ENCODE results near the gene NPC2. TPM values are rescaled to one million over a fixed set of nuclear protein-coding genes. Genes with fewer than 3 reads are reported as not detected.

Gene NPC2
- total and polyA plus RNA-seq, 9 of the 15 experiments (the other 6 are each of a cell fraction or from before 2014, with no cell fraction given) = 16.6 to 74.1 (median 32.6) TPM

- TF ChIP-seq, protein P1, sequence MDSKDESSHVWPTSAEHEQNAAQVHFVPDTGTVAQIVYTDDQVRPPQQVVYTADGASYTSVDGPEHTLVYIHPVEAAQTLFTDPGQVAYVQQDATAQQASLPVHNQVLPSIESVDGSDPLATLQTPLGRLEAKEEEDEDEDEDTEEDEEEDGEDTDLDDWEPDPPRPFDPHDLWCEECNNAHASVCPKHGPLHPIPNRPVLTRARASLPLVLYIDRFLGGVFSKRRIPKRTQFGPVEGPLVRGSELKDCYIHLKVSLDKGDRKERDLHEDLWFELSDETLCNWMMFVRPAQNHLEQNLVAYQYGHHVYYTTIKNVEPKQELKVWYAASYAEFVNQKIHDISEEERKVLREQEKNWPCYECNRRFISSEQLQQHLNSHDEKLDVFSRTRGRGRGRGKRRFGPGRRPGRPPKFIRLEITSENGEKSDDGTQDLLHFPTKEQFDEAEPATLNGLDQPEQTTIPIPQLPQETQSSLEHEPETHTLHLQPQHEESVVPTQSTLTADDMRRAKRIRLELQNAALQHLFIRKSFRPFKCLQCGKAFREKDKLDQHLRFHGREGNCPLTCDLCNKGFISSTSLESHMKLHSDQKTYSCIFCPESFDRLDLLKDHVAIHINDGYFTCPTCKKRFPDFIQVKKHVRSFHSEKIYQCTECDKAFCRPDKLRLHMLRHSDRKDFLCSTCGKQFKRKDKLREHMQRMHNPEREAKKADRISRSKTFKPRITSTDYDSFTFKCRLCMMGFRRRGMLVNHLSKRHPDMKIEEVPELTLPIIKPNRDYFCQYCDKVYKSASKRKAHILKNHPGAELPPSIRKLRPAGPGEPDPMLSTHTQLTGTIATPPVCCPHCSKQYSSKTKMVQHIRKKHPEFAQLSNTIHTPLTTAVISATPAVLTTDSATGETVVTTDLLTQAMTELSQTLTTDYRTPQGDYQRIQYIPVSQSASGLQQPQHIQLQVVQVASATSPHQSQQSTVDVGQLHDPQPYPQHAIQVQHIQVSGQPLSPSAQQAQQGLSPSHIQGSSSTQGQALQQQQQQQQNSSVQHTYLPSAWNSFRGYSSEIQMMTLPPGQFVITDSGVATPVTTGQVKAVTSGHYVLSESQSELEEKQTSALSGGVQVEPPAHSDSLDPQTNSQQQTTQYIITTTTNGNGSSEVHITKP (IDR thresholded peaks at IDR 0.05; ENCODE audit: partially characterized antibody) = no peak
- TF ChIP-seq LCOR (CRISPR knock-in tag; IDR thresholded peaks at IDR 0.05) (no peak), MCM3 (IDR thresholded peaks at IDR 0.05) (no peak), PHF21A (IDR thresholded peaks at IDR 0.05; ENCODE audit: borderline replicate concordance, low read depth) (no peak), ZC3H4 (CRISPR knock-in tag; IDR thresholded peaks at IDR 0.05; ENCODE audit: borderline replicate concordance) (no peak), ZBTB7A (IDR thresholded peaks at IDR 0.05; ENCODE audit: borderline replicate concordance, control insufficient read depth, low read depth, low read length) (peak; percentile 66; the same call in 1 of the 2 replicates), MTA3 (IDR thresholded peaks at IDR 0.05; ENCODE audit: borderline replicate concordance) (peak; percentile 15; the same call in 1 of the 2 replicates), TBP (optimal IDR thresholded peaks at IDR 0.05; ENCODE audit: low read depth, low read length) (peak; percentile 12), RREB1 (CRISPR knock-in tag; IDR thresholded peaks at IDR 0.05) (0 out of 2 replicates have a peak, but pooled peaks have one; percentile 45), MAFK (IDR thresholded peaks at IDR 0.05; ENCODE audit: low read length) (0 out of 2 replicates have a peak, but pooled peaks have one; percentile 88), SAP30 (IDR thresholded peaks at IDR 0.05; ENCODE audit: borderline replicate concordance, insufficient read depth, low read depth, low read length, poor library complexity, severe bottlenecking) (peak; percentile 44)
- TF ChIP-seq, protein P2, sequence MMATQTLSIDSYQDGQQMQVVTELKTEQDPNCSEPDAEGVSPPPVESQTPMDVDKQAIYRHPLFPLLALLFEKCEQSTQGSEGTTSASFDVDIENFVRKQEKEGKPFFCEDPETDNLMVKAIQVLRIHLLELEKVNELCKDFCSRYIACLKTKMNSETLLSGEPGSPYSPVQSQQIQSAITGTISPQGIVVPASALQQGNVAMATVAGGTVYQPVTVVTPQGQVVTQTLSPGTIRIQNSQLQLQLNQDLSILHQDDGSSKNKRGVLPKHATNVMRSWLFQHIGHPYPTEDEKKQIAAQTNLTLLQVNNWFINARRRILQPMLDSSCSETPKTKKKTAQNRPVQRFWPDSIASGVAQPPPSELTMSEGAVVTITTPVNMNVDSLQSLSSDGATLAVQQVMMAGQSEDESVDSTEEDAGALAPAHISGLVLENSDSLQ (IDR thresholded peaks at IDR 0.05) = peak; percentile 54; the same call in 1 of the 2 replicates
- TF ChIP-seq, protein P3, sequence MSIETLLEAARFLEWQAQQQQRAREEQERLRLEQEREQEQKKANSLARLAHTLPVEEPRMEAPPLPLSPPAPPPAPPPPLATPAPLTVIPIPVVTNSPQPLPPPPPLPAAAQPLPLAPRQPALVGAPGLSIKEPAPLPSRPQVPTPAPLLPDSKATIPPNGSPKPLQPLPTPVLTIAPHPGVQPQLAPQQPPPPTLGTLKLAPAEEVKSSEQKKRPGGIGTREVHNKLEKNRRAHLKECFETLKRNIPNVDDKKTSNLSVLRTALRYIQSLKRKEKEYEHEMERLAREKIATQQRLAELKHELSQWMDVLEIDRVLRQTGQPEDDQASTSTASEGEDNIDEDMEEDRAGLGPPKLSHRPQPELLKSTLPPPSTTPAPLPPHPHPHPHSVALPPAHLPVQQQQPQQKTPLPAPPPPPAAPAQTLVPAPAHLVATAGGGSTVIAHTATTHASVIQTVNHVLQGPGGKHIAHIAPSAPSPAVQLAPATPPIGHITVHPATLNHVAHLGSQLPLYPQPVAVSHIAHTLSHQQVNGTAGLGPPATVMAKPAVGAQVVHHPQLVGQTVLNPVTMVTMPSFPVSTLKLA (conservative IDR thresholded peaks at IDR 0.05) = 0 out of 4 replicates have a peak, but pooled peaks of 1 of the 2 experiments have one; percentile 15
Observed at GRCh38 chr14:74492776-74493342, at the start of gene NPC2 (continued).

All from K562 (cell line).